ENCODE data around the gene B9D1.

Gene B9D1

GRCh38 chr17:19331543-19332245 lies 30.8 kb downstream of the B9D1 start:
- DNase-seq (ENCODE audit: low spot score): no peak
- Histone ChIP-seq H3K27ac (no peak overlapping the region), H3K4me3 (no peak overlapping the region)
- no peak for TF ChIP-seq CTCF (IDR thresholded peaks at IDR 0.05)

GRCh38 chr17:19331134-19331533 lies 31.4 kb downstream of the B9D1 start:
- no peak overlapping the region for H3K4me3 ChIP-seq
- no peak overlapping the region for H3K27ac ChIP-seq
- DNase-seq (ENCODE audit: low spot score): no peak
- no peak for TF ChIP-seq CTCF (IDR thresholded peaks at IDR 0.05)

GRCh38 chr17:19330271-19330670 lies 32.3 kb downstream of the B9D1 start:
- no peak for TF ChIP-seq CTCF (IDR thresholded peaks at IDR 0.05)
- no peak for DNase-seq (ENCODE audit: low spot score)
- Histone ChIP-seq H3K27ac (no peak overlapping the region), H3K4me3 (no peak overlapping the region)

- DNase-seq (ENCODE audit: low spot score): no peak
- no peak overlapping the region for H3K27ac ChIP-seq
- H3K4me3 ChIP-seq: no peak overlapping the region
- TF ChIP-seq CTCF (IDR thresholded peaks at IDR 0.05): no peak
These were observed 32.7 kb downstream of the B9D1 start for GRCh38 chr17:19329839-19330238.

- H3K27ac ChIP-seq: no peak overlapping the region
- H3K4me3 ChIP-seq: no peak overlapping the region
- no peak for TF ChIP-seq CTCF (IDR thresholded peaks at IDR 0.05)
- no peak for DNase-seq (ENCODE audit: low spot score)
These were observed 33.4 kb downstream of the B9D1 start for GRCh38 chr17:19329136-19329535.

GRCh38 chr17:19328441-19329061 lies 34.0 kb downstream of the B9D1 start:
- no peak for DNase-seq (ENCODE audit: low spot score)
- Histone ChIP-seq H3K27ac (no peak overlapping the region), H3K4me3 (no peak overlapping the region)
- no peak for TF ChIP-seq CTCF (IDR thresholded peaks at IDR 0.05)

Data from coronary artery (tissue), 2 donors.